NCI-H1092 (cell line): Measurements from ENCODE around the gene SETD2.
"Not testable (repeated sequence)": the region's sequence is repeated elsewhere in the genome, so short reads cannot be mapped to it uniquely, and the experiment has no call there.

Experiments
- DNase-seq: peaks from one replicate; lab custom pipeline; 2025; lab: John Stamatoyannopoulos, UW

Gene SETD2

GRCh38 chr3:47034868-47035489, 128.9 kb downstream of the SETD2 start:
- no peak for DNase-seq

DNA sequence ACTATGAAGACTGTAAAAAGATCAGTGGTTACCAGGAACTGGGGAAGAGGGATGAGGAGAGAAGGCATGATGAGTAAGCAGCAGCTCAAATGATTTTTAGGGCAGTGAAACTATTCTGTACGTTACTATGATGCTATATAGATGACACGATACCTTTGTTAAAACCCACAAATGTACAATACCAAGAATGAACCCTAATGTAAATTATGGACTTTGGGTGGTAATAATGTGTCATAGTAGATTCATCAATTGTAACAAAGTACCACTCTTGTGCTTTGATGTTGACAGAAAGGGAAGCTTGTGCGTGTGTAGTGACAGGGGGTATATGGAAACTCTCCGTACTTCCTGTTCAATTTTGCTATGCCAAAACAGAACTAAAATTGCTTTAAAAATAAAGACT, 132.9 kb downstream of the SETD2 start:
- DNase-seq = not testable (repeated sequence)

DNA sequence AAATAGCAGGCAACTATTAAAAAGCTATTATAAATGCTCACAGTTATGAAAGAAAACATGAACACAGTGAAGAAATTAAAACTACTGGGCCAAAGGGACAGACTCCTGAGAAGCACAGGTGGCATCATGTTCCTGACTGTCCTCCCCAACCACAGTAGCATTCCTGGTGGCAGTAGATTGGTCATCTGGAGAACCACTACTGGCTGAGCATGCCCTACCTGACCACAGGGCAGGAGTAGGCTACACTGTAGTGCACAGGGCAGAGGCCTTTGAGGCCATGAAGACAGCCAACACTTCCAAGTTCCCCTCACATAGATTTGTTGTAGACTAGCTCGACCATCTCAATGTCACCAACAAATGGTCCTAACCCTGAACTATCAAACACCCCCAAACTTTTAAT, 135.2 kb downstream of the SETD2 start:
- no peak for DNase-seq

DNA sequence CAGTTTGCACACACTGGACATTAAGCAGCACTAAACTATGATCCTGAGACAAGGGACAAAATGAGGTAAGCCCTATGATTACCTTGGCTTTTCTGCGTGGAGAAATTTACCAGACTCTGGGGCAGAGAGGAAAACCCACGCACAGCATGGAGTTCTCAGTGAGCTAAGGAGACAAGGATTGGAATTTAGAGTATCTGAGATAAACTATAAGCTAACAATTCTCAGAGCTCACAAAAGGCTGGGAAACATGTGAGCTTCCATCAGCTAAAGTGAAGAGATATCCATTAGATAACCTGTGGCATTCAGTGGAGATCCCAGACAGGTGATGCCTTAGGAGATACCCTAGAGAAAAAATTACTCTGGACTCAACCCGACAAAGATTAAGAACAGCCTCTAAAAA, 135.8 kb downstream of the SETD2 start:
- no peak for DNase-seq

DNA sequence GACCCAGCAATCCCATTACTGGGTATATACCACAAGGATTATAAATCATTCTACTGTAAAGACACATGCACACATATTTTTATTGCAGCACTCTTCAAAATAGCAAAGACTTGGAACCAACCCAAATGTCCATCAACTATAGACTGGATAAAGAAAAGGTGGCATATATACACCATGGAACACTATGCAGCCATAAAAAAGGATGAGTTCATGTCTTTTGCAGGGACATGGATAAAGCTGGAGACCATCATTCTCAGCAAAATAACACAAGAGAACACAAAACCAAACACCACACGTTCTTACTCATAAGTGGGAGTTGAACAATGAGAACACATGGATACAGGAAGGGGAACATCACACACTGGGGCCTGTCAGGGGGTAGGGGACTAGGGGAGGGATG, 137.5 kb downstream of the SETD2 start:
- DNase-seq = not testable (repeated sequence)

GRCh38 chr3:47024932-47025331, 139.0 kb downstream of the SETD2 start:
- DNase-seq = no peak

GRCh38 chr3:47022641-47023071, 141.3 kb downstream of the SETD2 start:
- DNase-seq = peak; percentile 46

GRCh38 chr3:47020311-47020710, 143.6 kb downstream of the SETD2 start:
- DNase-seq = no peak

- no peak for DNase-seq
Measured at GRCh38 chr3:47019201-47019600, 144.7 kb downstream of the SETD2 start.

GRCh38 chr3:47018269-47018611, 145.7 kb downstream of the SETD2 start:
- DNase-seq = no peak

GRCh38 chr3:47017504-47018268, 146.2 kb downstream of the SETD2 start:
- no peak for DNase-seq

DNA sequence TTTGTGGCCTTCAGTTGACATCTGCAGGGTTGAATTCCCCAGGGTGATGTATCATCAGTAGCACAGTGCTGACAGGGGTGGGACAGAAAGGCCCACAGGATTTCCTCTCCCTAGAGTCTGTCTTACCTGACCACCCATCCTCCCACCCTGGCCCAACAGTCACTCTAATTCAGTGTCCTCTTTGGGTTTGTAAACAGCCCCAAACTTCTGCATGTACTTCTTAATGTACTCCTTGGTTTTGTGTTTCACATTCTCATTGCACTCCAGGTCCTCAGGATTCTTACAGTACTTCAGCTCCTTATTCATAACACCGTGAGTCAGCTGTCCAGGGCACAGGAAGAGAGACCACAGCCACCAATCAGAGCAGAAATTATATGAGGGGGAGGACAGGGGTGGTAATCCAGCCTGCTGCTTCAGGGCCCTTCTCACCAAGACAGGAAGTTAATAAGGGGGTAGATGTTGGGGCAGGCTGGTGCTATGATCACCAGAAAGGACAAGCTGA, 146.9 kb downstream of the SETD2 start:
- no peak for DNase-seq

- no peak for DNase-seq
Measured at GRCh38 chr3:47016086-47016933, 147.6 kb downstream of the SETD2 start.

- DNase-seq = no peak
Measured at GRCh38 chr3:47015151-47015550, 148.8 kb downstream of the SETD2 start.

DNA sequence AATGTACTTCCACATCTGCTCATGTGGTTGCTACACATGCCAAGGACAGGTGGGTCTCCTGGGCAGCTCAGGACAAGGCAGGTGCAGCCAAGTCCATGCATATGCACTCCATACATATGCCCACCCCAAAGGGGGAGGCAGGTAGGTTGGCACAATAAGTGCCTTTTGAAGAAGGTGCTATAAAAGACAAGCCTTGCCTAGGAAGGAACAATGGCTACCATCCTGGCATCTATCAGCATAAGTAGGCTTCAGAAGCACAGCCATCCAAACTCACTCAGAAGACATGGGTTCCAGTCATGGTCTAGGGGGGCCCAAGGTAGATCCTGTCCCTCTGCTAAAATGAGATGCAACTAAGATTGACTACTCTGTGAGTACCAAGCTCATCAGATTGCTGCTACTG, 149.9 kb downstream of the SETD2 start:
- no peak for DNase-seq

DNA sequence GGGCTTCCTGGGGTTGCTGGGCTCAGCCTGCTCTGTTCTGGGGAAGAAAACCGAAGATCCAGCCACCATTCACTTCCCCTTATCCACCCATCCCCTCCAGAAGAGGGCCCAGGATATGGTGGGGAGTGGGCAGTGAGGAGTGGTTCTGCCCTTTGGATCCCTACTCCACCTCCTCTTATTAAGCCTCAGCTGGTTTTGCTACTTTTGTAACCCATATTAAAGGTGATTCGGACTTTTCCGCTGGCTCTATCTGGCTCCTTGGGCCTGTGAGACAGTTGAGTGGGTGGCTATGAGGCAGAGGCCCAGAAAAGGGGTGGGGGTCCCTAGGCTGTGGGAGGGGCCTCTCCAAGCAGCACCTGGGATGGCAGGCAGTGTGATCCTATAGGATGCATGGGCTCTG, 150.7 kb downstream of the SETD2 start:
- DNase-seq = no peak

DNA sequence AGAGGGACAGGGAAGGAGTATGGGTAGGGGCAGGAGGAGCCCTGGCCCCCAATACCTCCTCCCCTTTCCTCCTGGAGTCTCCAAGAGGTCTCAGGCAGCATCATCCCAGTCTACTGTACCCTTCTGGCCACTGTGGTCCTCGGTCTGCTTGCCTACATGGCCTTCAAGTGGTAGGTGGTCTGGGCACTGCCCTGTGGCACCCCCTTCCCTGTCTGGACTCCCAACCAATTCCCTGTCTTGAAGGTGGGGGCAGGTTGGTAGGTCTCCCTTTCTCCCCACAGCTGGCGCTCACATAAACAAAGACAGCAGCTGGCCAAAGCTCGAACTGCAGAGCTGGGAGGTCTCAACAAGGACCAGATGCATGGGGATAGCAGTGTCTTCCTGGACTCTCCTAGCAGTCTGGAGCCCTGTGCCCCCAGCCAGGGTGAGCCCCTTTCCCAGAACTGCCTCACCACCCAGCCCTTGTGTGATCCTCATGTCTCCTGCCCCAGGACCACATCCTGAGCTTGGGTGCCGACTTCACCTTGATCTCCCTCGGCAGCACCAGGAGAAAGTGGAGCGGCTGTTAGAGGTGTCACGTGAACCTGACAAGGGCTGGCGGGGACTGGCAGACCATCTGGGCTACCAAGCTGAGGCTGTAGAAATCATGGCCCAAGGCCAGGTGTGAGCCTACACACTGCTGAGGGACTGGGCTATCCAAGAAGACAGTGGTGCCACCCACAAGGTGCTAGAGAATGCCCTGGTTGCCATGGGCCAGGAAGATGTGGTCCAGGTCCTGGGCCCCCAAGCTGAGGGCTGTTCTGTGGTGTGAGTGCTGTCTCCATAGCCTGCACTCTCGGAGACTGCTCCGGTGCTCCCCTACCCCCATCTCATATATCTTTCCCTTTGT, 151.3 kb downstream of the SETD2 start:
- DNase-seq = peak; percentile 8

GRCh38 chr3:47011371-47011770, 152.5 kb downstream of the SETD2 start:
- no peak for DNase-seq

GRCh38 chr3:47010910-47011309, 153.0 kb downstream of the SETD2 start:
- no peak for DNase-seq

GRCh38 chr3:47010111-47010712, 153.7 kb downstream of the SETD2 start:
- no peak for DNase-seq
